ENCODE data around the gene FNDC3A.
"Not testable (repeated sequence)": the region's sequence is repeated elsewhere in the genome, so short reads cannot be mapped to it uniquely, and the experiment has no call there.

Gene FNDC3A

GRCh38 chr13:48983331-48983730, 7.6 kb downstream of the FNDC3A start:
- no peak for DNase-seq (ENCODE audit: low spot score)
- TF ChIP-seq CTCF (IDR thresholded peaks at IDR 0.05) = no peak
- H3K27ac ChIP-seq = no peak overlapping the region
- no peak overlapping the region for H3K4me3 ChIP-seq

- no peak for TF ChIP-seq CTCF (IDR thresholded peaks at IDR 0.05)
- Histone ChIP-seq H3K4me3 (no peak overlapping the region), H3K27ac (no peak overlapping the region)
- DNase-seq (ENCODE audit: low spot score) = no peak
These were observed 10.0 kb downstream of the FNDC3A start for GRCh38 chr13:48985756-48986155.

- TF ChIP-seq CTCF (IDR thresholded peaks at IDR 0.05) = no peak
- DNase-seq (ENCODE audit: low spot score) = no peak
- H3K27ac ChIP-seq = no peak overlapping the region
- no peak overlapping the region for H3K4me3 ChIP-seq
These were observed 15.2 kb downstream of the FNDC3A start for GRCh38 chr13:48990900-48991299.

- Histone ChIP-seq H3K27ac (no peak overlapping the region), H3K4me3 (no peak overlapping the region)
- no peak for TF ChIP-seq CTCF (IDR thresholded peaks at IDR 0.05)
- no peak for DNase-seq (ENCODE audit: low spot score)
These were observed 17.4 kb downstream of the FNDC3A start for GRCh38 chr13:48993150-48993549.

GRCh38 chr13:48994706-48995105, 19.0 kb downstream of the FNDC3A start:
- TF ChIP-seq CTCF (IDR thresholded peaks at IDR 0.05) = no peak

GRCh38 chr13:48998641-48999292, 23.1 kb downstream of the FNDC3A start:
- TF ChIP-seq CTCF (IDR thresholded peaks at IDR 0.05) = no peak
- no peak for DNase-seq (ENCODE audit: low spot score)
- no peak overlapping the region for H3K4me3 ChIP-seq
- no peak overlapping the region for H3K27ac ChIP-seq

More at GRCh38 chr13:48994706-48995105, 19.0 kb downstream of the FNDC3A start:
- H3K27ac ChIP-seq = no peak overlapping the region
- no peak for DNase-seq (ENCODE audit: low spot score)
- H3K4me3 ChIP-seq = no peak overlapping the region

- no peak for TF ChIP-seq CTCF (IDR thresholded peaks at IDR 0.05)
- no peak overlapping the region for H3K4me3 ChIP-seq
- H3K27ac ChIP-seq = no peak overlapping the region
- no peak for DNase-seq (ENCODE audit: low spot score)
These were observed 24.5 kb downstream of the FNDC3A start for GRCh38 chr13:49000247-49000646.

- not testable (repeated sequence) for H3K4me3 ChIP-seq; DNase-seq (ENCODE audit: low spot score); H3K27ac ChIP-seq
These were observed 43.4 kb downstream of the FNDC3A start for GRCh38 chr13:49018986-49019635.

Measured in coronary artery (tissue), 2 donors.